Colonic mucosa (tissue), 4 donors: ENCODE data around the gene NR1I3. TPM values are rescaled to one million over a fixed set of nuclear protein-coding genes. Genes with fewer than 3 reads are reported as not detected.

ENCODE experiments used
- DNase-seq: peaks from one replicate; pipeline ENCODE4 v3.0.0-alpha.2; 2020
- H3K27ac ChIP-seq: fragments of 200-600 bp; one replicate; pipeline ENCODE4 v1.8.0; 2021
- H3K27me3 ChIP-seq: fragments of 200-600 bp; one replicate; pipeline ENCODE4 v1.8.0; 2021
- H3K36me3 ChIP-seq: fragments of 200-600 bp; one replicate; pipeline ENCODE4 v1.8.0; 2021
- H3K4me1 ChIP-seq: fragments of 200-600 bp; one replicate; pipeline ENCODE4 v1.8.0; 2021; ENCODE audit warnings: mild to moderate bottlenecking
- H3K4me3 ChIP-seq: fragments of 200-600 bp; one replicate; pipeline ENCODE4 v1.8.0; 2021
- H3K9ac ChIP-seq, 2 donors: one replicate each; pipeline ENCODE4 v1.7.0; 2013; ENCODE audit warnings: control low read depth in 2 of 2, low read depth in 2 of 2, low read length in 2 of 2
- H3K9me3 ChIP-seq: fragments of 200-600 bp; one replicate; pipeline ENCODE4 v1.8.0; 2021
- intact Hi-C: fragments of 100-400 bp; cut with DNase I; formaldehyde crosslinking; loops from one replicate; pipeline ENCODE4 v1.14.1; 2022
- total RNA-seq, 2 donors: library from RNA; stranded (reverse); fragmentation: NEBNext Ultra II Directional in 1 of 2; extraction: Animal tissue kit (Norgen Biotek cat#: 25700) in 1 of 2; gene quantifications; one replicate each; pipeline ENCODE4 v1.2.1, GENCODE V29; 2021
- TF ChIP-seq, protein P1 (sequence below): fragments of 200-600 bp; IDR thresholded peaks from one replicate; pipeline ENCODE4 v1.8.0; 2022; ENCODE audit warnings: antibody characterized with exemption, mild to moderate bottlenecking
- donor health status: healthy.
- donor health status: DM: no; HTN: no; CAD: no.
- donor health status: DM: no; HTN: no; CAD: no.

Gene NR1I3
- total RNA-seq, 2 donors from 2014 or later = not detected

DNA sequence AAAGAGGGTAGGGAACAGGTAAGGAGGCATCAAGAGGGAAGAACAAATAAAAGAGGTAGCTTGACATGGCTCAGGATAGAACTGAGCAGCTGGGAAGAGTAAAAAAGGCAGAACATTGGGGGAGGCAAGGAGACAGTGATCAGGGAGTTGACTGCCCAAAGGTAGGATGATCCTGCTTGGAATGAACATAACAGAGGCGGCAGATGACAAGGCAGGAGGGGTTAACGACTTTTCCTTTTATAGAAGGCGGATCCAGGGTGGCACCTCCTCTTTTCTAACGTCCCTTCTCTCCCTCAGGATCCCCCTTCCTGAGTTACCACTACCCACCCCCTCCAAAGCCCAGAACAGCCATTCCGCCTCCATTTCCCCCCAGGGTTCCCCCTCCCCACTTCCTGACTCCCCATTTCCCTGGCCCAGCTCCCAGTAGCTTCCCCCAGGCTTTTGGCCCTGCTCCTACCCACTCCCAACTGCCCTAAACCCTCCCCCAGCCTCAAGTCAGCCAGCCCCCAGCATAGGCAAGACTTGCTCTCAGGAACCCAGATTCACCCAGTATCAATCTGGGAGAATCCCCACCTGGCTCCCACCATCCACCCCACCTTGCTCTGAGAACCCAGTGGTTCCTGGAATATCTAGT lies 38.4 kb downstream of the NR1I3 start:
- Histone ChIP-seq H3K9me3 (no peaks in the 10 kb centered on the region), H3K9ac (peak overlapping the region; percentile 36 to 47), H3K27me3 (no peaks in the 10 kb centered on the region), H3K4me3 (no peak overlapping the region), H3K27ac (peak overlapping the region; percentile 23), H3K4me1 (no peaks in the 10 kb centered on the region), H3K36me3 (no peaks in the 10 kb centered on the region)
- TF ChIP-seq, protein P1, sequence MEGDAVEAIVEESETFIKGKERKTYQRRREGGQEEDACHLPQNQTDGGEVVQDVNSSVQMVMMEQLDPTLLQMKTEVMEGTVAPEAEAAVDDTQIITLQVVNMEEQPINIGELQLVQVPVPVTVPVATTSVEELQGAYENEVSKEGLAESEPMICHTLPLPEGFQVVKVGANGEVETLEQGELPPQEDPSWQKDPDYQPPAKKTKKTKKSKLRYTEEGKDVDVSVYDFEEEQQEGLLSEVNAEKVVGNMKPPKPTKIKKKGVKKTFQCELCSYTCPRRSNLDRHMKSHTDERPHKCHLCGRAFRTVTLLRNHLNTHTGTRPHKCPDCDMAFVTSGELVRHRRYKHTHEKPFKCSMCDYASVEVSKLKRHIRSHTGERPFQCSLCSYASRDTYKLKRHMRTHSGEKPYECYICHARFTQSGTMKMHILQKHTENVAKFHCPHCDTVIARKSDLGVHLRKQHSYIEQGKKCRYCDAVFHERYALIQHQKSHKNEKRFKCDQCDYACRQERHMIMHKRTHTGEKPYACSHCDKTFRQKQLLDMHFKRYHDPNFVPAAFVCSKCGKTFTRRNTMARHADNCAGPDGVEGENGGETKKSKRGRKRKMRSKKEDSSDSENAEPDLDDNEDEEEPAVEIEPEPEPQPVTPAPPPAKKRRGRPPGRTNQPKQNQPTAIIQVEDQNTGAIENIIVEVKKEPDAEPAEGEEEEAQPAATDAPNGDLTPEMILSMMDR = no peak
- intact Hi-C loops = loop anchor here (10.0 kb wide), 2 partner anchors 105 to 185 kb away; partner anchors contain the start of gene MPZ
- DNase-seq = no peak

DNA sequence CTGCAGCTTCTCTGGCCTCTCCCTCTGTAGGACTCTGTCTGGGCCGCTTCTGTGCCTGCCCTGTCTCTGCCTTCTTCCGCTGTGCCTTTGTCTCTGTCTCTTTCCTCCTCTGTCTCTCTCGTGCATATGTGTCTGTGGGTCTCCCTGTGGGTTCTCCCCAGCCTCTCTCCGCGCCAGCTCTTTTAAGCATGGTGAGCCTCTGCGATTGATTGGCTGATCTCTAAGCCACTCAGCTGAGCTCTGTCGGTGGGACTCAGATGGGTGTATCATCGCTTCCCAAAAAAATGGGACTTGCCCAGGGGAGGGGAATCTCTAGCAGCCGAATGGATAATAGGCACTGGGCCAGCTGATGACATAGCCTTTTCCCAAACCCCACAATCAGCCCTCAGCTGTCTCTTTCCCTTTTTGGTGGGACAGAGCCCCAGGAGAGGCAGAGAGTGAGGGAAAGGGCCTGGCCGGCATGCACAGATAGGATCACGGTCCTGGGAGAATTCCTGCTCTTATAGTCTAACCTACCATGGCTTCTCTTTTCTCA lies 39.0 kb downstream of the NR1I3 start, which contains the start of gene ADAMTS4:
Gene ADAMTS4 (minus strand): TSS at position 158 of the 535 bp plus-strand sequence. CDS start 427 bp downstream, outside the sequence.
- H3K27ac ChIP-seq = peak within 1 kb of the TSS; percentile 23
- H3K27me3 ChIP-seq = no peaks in the 10 kb centered on the region
- H3K9ac ChIP-seq = peak within 1 kb of the TSS; percentile 40 to 47
- intact Hi-C loops = loop anchor here (10.0 kb wide), 2 partner anchors 106 to 186 kb away; partner anchors contain the start of gene MPZ
- H3K4me1 ChIP-seq = no peaks in the 10 kb centered on the region
- no peaks in the 10 kb centered on the region for H3K9me3 ChIP-seq
- H3K36me3 ChIP-seq = no peaks in the 10 kb centered on the region
- peak within 1 kb of the TSS; percentile 24 for H3K4me3 ChIP-seq
- peak; percentile 52 for DNase-seq
- TF ChIP-seq, protein P1 = no peak

DNA sequence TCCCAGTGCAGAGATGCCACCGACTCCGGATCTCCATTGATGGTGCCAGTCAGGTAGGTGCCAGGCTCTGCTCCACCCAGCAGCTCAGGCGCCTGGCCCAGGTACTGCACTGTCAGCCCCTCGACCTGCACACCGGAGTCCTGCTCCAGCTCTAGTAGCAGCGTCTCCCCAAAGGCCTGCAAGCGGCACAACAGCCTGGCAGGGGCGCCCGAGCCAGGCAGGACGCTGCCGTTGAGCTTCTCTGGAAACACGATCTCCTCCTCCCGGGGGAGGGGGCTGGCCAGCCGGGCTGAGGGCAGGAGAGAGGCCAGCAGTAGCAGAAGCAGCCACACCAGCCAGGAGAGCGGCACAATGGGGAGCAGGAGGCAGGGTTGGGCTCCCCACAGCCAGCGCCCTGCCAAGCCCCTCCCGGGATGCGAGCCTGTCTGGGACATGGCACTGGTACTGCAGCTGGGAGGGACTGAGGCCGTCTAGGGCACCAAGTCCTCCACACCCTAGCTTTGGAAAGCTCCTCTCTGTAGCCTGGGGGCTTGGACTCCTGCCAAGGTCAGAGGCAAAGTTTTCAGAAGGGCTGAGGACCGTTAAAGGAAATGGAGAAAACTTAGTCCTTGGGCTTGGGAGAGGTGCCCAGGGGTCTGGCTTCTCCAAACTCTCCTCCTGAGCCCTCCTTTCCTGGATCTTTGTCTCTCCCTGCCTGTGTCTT lies 39.7 kb downstream of the NR1I3 start:
- Histone ChIP-seq H3K27ac (peak overlapping the region; percentile 23), H3K4me3 (peak overlapping the region; percentile 24), H3K4me1 (no peaks in the 10 kb centered on the region), H3K27me3 (no peaks in the 10 kb centered on the region), H3K36me3 (no peaks in the 10 kb centered on the region), H3K9me3 (no peaks in the 10 kb centered on the region), H3K9ac (peak overlapping the region; percentile 40 to 47)
- intact Hi-C loops = loop anchor here (10.0 kb wide), 2 partner anchors 106 to 186 kb away; partner anchors contain the start of gene MPZ
- TF ChIP-seq, protein P1 = no peak
- DNase-seq = no peak

DNA sequence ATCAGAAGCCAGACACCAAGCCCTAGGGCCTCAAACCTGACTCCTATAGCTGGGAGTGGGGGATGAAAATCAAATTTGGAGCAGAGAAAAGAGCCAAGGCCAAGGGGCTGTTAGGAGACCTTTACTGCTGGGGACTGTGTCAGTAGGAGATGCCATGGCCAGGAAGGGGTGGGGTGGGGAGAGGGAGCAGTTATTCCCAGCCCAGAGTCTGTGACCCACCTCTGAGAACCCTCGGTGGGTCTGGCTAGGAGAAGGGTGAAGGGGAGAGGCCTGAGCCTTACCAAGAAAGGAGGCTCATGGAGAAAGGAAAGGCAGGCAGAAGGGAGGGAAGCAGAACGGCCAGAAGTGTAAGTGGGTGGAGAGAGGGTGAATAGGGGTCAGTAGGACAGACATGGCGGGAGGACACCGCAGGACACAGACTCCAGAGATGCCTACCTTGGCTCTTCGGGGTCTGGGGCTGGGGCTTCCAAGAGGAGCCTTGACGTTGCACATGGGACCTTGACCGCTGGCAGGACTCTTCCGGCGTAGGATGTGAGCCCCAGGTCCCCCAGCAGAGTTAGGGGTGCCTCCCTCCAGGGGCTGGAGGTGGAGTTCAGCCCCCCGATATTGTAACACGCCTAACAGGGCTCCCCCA lies 40.3 kb downstream of the NR1I3 start:
- no peaks in the 10 kb centered on the region for H3K9me3 ChIP-seq
- no peak for DNase-seq
- H3K9ac ChIP-seq = peak overlapping the region; percentile 40 to 59
- TF ChIP-seq, protein P1 = no peak
- no peaks in the 10 kb centered on the region for H3K4me1 ChIP-seq
- no peaks in the 10 kb centered on the region for H3K36me3 ChIP-seq
- intact Hi-C loops = loop anchor here (10.0 kb wide), 2 partner anchors 107 to 187 kb away; partner anchors contain the start of gene MPZ
- H3K27ac ChIP-seq = peak overlapping the region; percentile 23
- no peaks in the 10 kb centered on the region for H3K27me3 ChIP-seq
- peak overlapping the region; percentile 24 for H3K4me3 ChIP-seq
